DMS79 treated with DMSO at 0.1 percent for 48 hours (cell line): ENCODE results near the gene CUL3.

Source experiments
- DNase-seq: peaks from one replicate; lab custom pipeline; 2025; lab: John Stamatoyannopoulos, UW

The CUL3 gene

GRCh38 chr2:224580248-224580647 lies 4.9 kb downstream of the CUL3 start:
- no peak for DNase-seq

- DNase-seq = no peak
Measured at GRCh38 chr2:224579411-224579810, 5.8 kb downstream of the CUL3 start.

DNA sequence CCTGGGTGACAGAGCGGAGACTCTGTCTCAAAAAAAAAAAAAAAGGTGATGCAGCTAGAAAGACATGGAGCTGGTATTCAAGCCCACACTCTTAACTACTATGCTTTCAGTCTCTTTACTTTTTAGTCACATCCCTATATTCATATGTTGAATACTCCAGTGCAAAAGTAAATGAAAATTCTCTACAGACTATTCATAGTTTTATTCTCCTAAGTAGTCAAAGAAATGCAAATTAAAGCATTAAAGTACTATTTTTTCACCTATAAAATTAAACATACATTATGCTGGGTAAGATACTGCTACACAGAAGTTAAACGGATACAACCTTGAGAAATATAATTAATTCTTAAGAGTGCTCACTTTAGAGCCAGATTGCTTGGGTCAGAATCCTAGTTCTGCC lies 7.6 kb downstream of the CUL3 start:
- DNase-seq = no peak

GRCh38 chr2:224576088-224576715 lies 9.0 kb downstream of the CUL3 start:
- no peak for DNase-seq

GRCh38 chr2:224574423-224575084 lies 10.6 kb downstream of the CUL3 start:
- DNase-seq = no peak

- DNase-seq = no peak
Measured at GRCh38 chr2:224573724-224574123, 11.4 kb downstream of the CUL3 start.

- DNase-seq = no peak
Measured at GRCh38 chr2:224572338-224572737, 12.8 kb downstream of the CUL3 start.

DNA sequence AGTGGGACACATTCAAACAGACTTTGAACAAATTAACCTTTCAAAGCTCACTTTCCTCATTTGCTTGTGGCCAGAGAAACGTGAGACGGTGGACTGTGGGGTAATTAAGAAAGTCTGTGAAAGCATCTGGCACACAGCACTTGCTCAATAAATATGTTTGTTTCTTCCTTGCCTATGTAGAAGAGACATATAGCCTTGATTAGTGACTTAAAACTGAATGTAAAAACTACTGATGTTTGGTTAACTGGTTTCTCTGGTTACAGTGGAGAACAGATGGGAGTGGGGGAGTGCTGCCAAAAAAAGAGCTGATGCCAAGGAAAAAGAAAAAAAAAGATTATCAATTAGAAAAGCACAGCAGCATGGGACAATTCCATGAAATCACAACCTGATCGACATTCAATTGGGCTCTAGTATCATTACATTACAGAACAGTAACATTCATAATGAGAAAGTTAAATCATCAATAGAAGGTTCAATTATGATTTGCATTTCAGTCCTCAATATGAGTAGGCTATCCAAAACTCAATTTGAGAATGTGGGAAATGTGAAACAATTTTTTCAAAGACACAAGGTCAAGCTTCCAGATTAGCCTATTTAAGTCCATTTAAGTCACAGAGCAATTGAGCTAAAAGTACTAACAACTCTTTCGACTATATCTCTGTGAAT lies 14.7 kb downstream of the CUL3 start:
- DNase-seq = no peak

DNA sequence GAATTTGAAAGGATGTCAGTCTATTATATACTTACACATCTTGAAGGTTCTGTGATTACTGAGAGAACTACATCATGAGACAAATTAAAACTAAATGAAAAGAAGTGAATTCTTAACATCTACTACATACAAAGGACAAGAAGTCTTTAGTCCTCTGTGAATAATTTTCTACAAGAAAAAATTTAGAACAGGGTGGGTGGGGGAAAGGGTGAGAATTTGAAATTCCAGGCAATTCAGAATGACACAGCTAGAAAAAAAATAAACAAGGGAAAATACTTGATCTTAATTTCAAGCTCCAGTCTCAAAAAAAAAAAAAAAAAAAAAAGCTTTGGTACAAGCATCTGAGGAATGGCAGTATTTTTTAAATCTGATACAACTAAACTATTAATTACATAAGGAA lies 15.5 kb downstream of the CUL3 start:
- no peak for DNase-seq

DNA sequence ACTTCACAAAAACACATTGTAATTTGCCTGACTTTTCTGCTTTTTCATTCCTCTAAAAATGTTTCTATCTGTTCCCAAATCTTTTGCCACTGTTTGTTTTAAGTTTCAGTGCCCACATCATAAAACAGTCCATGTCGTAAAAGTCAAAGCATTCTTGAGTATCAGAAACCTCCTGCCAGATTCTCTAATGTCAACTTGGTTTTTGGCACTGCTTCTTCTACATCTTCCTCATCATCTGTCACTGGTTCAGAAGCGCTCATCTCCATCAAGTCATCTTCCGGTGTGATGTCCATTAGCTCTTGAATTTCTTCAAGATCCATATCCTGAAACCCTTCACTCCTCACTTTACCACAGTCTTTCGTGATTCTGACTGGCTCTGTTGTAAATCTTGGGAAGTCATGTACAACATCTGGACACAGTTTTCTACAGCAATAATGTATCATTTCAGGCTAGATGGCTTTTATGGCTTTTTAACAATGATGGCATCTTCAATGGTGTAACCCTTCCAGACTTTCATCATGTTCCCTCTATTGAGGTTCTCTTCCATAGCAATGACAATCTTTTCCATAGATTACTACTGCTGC lies 19.6 kb downstream of the CUL3 start:
- no peak for DNase-seq

GRCh38 chr2:224563537-224563936 lies 21.6 kb downstream of the CUL3 start:
- DNase-seq = no peak

DNA sequence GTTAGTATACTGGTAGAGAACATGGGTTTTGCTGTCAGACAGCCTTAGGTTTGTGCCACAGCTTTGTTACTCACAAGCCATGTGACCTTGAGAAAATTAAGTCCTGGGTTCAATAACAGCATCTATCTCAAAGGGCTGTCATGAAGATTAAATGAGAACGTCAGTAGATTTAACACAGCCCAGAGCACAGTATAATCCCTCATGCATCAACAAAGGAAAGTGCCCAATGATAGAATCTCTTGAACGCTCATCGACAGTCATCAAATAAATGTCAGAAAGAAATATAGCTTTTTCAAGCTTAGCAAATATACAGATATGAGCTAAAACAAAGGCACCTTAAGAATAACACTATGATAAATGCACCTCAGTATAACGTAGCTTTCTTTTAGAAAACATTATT lies 22.3 kb downstream of the CUL3 start:
- DNase-seq = no peak

GRCh38 chr2:224561234-224562005 lies 23.7 kb downstream of the CUL3 start:
- no peak for DNase-seq

- no peak for DNase-seq
Measured at GRCh38 chr2:224560549-224560948, 24.6 kb downstream of the CUL3 start.

DNA sequence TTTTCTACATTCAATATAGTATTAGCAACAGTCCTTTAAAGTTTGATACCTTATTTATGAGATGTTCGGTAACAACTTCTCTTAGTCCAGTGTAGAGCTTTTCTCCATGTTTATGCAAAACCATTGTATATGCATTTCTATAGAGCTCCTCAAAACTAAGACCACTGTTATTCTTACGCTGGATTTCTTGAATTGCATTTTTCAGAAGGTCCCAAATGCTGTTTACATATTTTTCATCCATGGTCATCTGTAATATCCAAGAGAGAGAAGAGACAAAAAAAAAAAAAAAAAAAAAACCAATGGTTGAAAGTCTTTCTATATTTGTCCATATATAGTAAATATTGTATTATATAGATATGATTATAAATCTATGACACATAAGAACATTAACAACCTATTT lies 27.6 kb downstream of the CUL3 start:
- no peak for DNase-seq

GRCh38 chr2:224556381-224556780 lies 28.8 kb downstream of the CUL3 start:
- DNase-seq = no peak

DNA sequence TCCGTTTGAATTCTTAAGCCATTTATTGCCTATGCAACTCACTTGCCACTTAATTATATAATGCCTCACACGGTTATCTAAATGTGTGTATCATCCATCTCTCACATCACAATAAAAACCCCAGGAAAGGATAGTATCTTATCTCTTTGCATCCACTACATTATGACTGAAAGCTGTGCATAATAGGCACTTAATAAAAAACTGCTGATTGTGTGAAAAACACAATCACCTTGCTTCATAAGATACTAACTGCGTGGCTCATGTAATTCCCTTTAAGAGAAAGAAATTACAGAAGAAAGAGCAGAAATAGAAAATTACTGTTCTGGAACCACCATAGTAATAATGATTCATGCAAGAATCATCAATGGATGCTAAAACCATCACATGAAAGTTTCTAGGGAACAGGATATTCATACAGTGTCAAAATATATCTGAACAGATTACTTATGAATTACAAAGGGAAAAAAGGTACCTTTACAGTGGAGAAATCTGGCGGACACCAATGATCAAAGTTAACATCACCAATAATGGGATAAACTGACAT lies 29.3 kb downstream of the CUL3 start:
- no peak for DNase-seq

DNA sequence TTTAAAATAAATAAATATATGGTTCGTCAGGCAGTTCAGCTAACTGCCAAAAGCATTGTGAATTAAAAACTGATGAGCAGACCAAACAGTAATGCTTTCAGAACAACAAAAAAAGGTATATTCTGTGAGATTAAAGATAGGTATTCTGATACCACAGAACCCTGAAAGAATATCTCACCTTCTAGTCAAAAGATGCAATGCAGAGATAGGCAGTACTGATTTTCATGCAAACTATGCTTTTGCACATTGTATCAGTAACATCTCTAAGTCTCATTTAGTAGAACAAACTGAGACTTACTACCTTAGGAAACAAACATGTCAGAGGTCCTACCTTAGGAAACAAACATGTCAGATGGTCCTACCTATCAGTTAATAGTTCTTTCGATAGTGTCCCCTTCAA lies 32.4 kb downstream of the CUL3 start:
- no peak for DNase-seq

- DNase-seq = no peak
Measured at GRCh38 chr2:224551693-224552092, 33.5 kb downstream of the CUL3 start.

DNA sequence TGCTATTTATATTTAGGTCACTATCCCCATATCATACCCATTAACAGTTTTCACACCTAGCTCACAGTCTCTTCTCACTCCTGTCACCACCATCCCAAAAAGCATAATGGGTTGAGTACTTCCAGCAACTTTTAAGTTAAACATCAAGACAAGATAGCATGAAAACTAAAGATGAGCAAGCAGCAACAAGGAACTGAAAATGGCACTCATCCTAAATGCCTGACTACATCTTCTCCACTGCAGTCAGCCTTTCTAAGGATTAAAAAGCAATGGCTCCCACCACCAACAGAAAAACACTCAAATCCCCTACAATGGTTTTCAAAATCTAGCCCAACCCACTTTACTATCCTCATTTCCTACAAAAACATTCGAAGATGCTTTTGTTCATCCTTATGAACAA lies 38.2 kb downstream of the CUL3 start:
- no peak for DNase-seq

DNA sequence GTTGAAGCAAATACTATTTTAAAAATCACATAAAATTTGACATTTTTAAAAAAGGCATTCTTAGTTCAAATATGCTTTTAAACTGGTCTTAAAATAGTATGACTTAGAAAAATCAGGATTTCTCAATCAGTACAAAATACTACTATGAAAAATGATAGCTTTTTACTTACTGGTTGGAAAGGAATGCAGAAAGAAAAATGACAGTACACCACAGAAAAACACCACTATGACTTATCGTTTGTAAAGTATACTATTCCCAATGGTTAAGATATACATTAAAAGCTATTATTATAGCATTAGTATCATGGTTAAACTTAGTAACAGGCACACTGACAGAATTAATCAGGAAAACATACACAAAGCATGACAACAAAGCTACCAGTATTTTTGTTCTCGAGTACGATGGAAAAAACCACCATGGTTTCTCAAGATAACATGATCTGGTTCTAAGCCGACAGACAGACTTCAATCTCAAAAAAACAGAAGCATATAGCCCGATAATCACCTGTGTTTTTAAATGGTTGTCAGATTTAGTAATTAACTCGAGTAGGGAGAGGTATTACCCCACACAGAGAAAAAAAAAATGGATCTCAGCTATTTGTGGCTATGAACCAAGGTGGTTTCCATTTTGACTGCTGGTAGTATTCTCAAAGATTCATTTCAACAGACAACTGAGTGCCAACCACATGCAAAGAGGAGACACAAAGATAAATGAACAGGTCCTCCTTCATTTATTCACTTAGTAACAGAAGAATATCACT lies 39.1 kb downstream of the CUL3 start:
- DNase-seq = no peak
